ENCODE measurements around the gene CEP20. TPM values are rescaled to one million over a fixed set of nuclear protein-coding genes. Genes with fewer than 3 reads are reported as not detected.

Gene CEP20, protein sequence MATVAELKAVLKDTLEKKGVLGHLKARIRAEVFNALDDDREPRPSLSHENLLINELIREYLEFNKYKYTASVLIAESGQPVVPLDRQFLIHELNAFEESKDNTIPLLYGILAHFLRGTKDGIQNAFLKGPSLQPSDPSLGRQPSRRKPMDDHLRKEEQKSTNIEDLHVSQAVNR
- 21.2 and 33.5 TPM in 2 replicates for total RNA-seq

DNA sequence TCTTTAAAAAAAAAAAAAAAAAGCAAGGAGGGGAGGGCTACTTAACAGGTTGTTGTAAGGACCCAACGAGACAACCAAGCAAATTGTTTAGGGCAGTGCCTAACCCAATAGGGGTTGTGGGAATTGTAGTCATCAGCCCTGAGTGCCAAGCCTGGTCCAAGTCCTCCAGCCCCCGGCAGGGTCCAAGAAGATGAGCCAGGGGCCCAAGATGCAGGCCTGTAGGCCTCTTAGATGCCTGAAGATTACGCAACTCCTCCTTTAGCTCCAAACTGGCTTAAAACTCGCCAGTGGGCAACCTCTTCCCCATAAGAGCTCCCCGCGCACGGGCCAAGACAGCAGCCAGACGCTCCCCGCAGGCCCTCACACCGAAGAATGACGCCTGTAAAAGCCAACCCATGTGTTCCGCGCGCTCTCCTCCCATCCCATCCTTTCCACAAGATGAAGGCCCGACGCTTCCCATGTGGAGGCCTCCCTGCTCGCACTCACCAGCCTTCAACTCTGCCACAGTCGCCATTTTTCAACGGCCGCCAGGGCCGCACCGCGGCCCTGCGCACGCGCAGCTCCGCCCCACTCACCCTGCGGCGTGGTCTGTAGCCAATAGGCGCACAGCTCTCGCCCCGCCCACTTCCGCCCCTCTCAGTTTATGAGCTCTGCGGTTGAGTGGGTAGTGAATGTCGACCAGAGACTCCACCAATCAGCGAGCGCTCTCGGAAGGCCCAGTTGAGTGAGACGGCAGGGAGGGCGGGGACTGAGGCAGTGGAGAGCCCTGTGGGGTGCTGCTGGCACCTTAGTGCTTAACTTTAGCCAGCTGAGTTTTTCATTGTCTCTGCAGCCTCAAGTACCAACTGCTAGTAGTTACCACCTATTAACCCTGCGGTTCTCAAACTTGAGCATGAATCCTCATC lies at the start of gene CEP20:
TSS of gene CEP20 (minus strand) at position 532 of the 905 bp plus-strand sequence. CDS start at position 514, 18 bp downstream.

DNA sequence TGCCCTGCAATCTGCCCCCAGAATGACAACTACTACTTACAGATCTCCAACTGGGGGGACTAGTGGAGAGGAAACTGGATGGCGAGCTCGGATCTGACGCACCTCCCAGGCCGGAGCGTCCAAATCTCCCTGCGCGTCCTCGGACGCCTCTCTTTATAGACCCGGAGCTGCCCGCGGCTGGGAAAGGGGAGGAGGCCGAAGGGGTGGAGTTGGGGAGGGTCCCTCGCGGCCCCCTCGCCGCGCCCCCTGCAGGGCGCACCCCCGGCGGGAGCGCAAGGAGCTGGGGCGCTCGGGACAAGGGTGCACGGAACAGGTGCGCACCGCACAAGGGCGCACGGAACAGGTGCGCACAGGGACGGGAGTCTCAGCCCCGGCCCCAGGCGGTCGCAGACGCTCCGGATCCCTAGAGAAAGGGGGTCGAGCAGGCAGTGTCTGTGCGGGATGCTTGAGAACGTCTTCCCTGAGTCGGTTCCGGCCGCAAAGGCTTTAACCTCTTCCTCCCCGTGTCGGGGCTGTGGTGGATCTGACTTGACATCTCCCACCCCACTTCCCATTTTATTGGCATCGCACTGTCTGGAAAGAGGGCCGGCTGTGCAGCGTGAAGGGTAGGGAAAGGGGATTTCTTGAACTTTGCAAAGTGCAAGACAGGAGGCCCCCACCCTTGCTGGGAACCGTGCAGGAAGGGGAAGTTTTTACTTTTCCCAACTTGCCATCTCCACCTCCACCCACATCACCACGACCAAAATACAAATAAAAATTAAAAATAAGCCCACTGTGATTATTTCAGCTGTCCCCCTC lies 31.3 kb downstream of the CEP20 start, which contains the start of gene MYH11:
TSS of gene MYH11 (minus strand) at position 128 of the 798 bp plus-strand sequence. CDS start 18,776 bp downstream, outside the sequence.

Small RNAs within 50 kb of the gene (small RNA-seq; reads per million reads assigned to genes)
- gene RNU6-213P = not detected

Other genes starting within 250 kb of the CEP20 start
- 19.1 and 20.3 TPM in 2 replicates for gene MARF1, start 245.4 kb downstream of the CEP20 start, total RNA-seq
- 42.1 and 49.6 TPM in 2 replicates for gene NDE1, start 238.4 kb downstream of the CEP20 start, total RNA-seq
- not detected in 2 replicates for gene MYH11, start 31.6 kb downstream of the CEP20 start, total RNA-seq
- 39.5 and 58.1 TPM in 2 replicates for gene ABCC1, start 61.0 kb upstream of the CEP20 start, total RNA-seq